GM12878 (cell line): ENCODE data around the gene AATF. TPM values are rescaled to one million over a fixed set of nuclear protein-coding genes. Genes with fewer than 3 reads are reported as not detected.
A peak's percentile ranks its signal among the peaks of the same experiment; 100 is the strongest.

Experiments used
- ATAC-seq: fragments of 200-7000 bp; cut with Tn5 transposase; 3 replicates; pipeline ENCODE4 v1.9.1; 2020; ENCODE audit warnings: mild to moderate bottlenecking, moderate library complexity
- BruUV-seq: library from RNA; stranded (reverse); fragments of 400-500 nt; replicated peaks from 2 replicates; lab custom pipeline; 2021; lab: Mats Ljungman, UMichigan
- CTCF ChIA-PET: fragments of 300-600 bp; sonication (Branson Sonifier 250); formaldehyde crosslinking; extraction: SDS; loops from one replicate; lab custom pipeline; 2021; ENCODE audit warnings: inconsistent platforms; lab: Yijun Ruan, JAX
- POLR2A ChIA-PET: fragments of 350-600 bp; formaldehyde crosslinking; extraction: SDS; loops from one replicate; lab custom pipeline; 2021; ENCODE audit warnings: inconsistent platforms; lab: Charles Lee
- RAD21 ChIA-PET: fragments of 300-600 bp; sonication (Branson Sonifier 250); formaldehyde crosslinking; loops from one replicate; lab custom pipeline; 2023; ENCODE audit warnings: antibody characterized with exemption; ENCODE audit not compliant: unreplicated experiment; lab: Charles Lee
- SMC1A ChIA-PET: fragments of 300-600 bp; sonication (Branson Sonifier 250); formaldehyde crosslinking; loops from one replicate; lab custom pipeline; 2023; ENCODE audit not compliant: unreplicated experiment, uncharacterized antibody; lab: Charles Lee
- DNase-seq: peaks from one replicate; pipeline ENCODE4 v3.0.0-alpha.2; 2011; ENCODE audit warnings: low read depth, low spot score
- FAIRE-seq: peaks from 3 replicates; lab custom pipeline; 2011; peaks lifted over from hg19 to GRCh38; lab: Jason Lieb, UNC
- H2AFZ ChIP-seq: 2 replicates; pipeline ENCODE4 v1.6.0; 2011; ENCODE audit warnings: low read depth, low read length, control low read depth; ENCODE audit not compliant: control insufficient read depth
- H3K27ac ChIP-seq: 2 replicates; pipeline ENCODE4 v1.5.1; 2011; ENCODE audit warnings: control low read depth; ENCODE audit not compliant: control insufficient read depth, insufficient read depth
- H3K27me3 ChIP-seq, 2 experiments: replicated peaks in 1 of 2; 2 replicates each; pipeline versions ENCODE4 v1.6.0 to v1.6.1; 2011; ENCODE audit warnings: low read length in 1 of 2; ENCODE audit not compliant: control insufficient read depth in 2 of 2, insufficient read depth in 2 of 2
- H3K36me3 ChIP-seq, 2 experiments: 2 replicates each; pipeline ENCODE4 v1.5.1; 2011; ENCODE audit warnings: low read length in 1 of 2; ENCODE audit not compliant: control insufficient read depth in 2 of 2, insufficient read depth in 2 of 2
- H3K4me1 ChIP-seq: 2 replicates; pipeline ENCODE4 v1.6.1; 2011; ENCODE audit warnings: mild to moderate bottlenecking, low read length, moderate library complexity, mixed read lengths; ENCODE audit not compliant: control insufficient read depth, insufficient read depth
- H3K4me2 ChIP-seq: 2 replicates; pipeline ENCODE4 v1.6.0; 2011; ENCODE audit warnings: control low read depth; ENCODE audit not compliant: control insufficient read depth, insufficient read depth
- H3K4me3 ChIP-seq: fragments of 200-600 bp; sonication (generic); 2 replicates; pipeline ENCODE4 v1.5.1; 2016
- H3K79me2 ChIP-seq: 2 replicates; pipeline ENCODE4 v1.6.0; 2011; ENCODE audit warnings: low read length; ENCODE audit not compliant: control insufficient read depth, insufficient read depth
- H3K9ac ChIP-seq: 2 replicates; pipeline ENCODE4 v1.8.0; 2011; ENCODE audit warnings: low read length, control low read depth, mixed read lengths; ENCODE audit not compliant: control insufficient read depth, insufficient read depth
- H3K9me3 ChIP-seq: replicated peaks from 3 replicates; pipeline ENCODE4 v1.5.1; 2011; ENCODE audit warnings: mild to moderate bottlenecking, low read length; ENCODE audit not compliant: control insufficient read depth, insufficient read depth
- H4K20me1 ChIP-seq: 2 replicates; pipeline ENCODE4 v1.6.0; 2011; ENCODE audit not compliant: control insufficient read depth, insufficient read depth
- BRCA1 ChIP-seq: IDR thresholded peaks from 2 replicates; pipeline ENCODE4 v1.6.1; 2011; ENCODE audit warnings: low read depth, low read length, improper control_type of control experiment
- CBFB ChIP-seq: IDR thresholded peaks from 2 replicates; pipeline ENCODE4 v1.6.1; 2016; ENCODE audit warnings: antibody characterized with exemption, low read depth
- CBX3 ChIP-seq: fragments of 200-600 bp; sonication (generic); IDR thresholded peaks from 2 replicates; pipeline ENCODE4 v1.6.1; 2016; ENCODE audit warnings: low read depth, borderline replicate concordance
- CBX5 ChIP-seq: sonication (generic); IDR thresholded peaks from 2 replicates; pipeline ENCODE4 v1.6.1; 2016; ENCODE audit warnings: low read depth, moderate library complexity, mild to moderate bottlenecking, inconsistent platforms
- CEBPZ ChIP-seq: fragments of 150-350 bp; IDR thresholded peaks from 2 replicates; pipeline ENCODE4 v1.6.1; 2016; ENCODE audit warnings: low read depth, low read length
- CHD2 ChIP-seq: IDR thresholded peaks from 2 replicates; pipeline ENCODE4 v1.6.1; 2011; ENCODE audit warnings: low read depth, low read length, improper control_type of control experiment, borderline replicate concordance
- CHD4 ChIP-seq: fragments of 200-600 bp; sonication (generic); IDR thresholded peaks from 2 replicates; pipeline ENCODE4 v1.6.1; 2016; ENCODE audit warnings: mild to moderate bottlenecking
- DPF2 ChIP-seq: fragments of 450-650 bp; IDR thresholded peaks from 2 replicates; pipeline ENCODE4 v1.6.1; 2017; ENCODE audit warnings: mild to moderate bottlenecking
- ELK1 ChIP-seq: IDR thresholded peaks from 2 replicates; pipeline ENCODE4 v1.6.1; 2012; ENCODE audit warnings: low read depth, low read length, improper control_type of control experiment
- IKZF1 ChIP-seq: fragments of 450-650 bp; conservative IDR thresholded peaks from 2 replicates; pipeline ENCODE4 v1.6.1; 2017; ENCODE audit warnings: antibody characterized with exemption, mild to moderate bottlenecking
- IKZF2 ChIP-seq, 2 experiments: fragments of 450-650 bp; IDR thresholded peaks; 2 replicates each; pipeline ENCODE4 v1.6.1; 2017; ENCODE audit warnings: mild to moderate bottlenecking in 2 of 2, moderate library complexity in 2 of 2
- PKNOX1 ChIP-seq: fragments of 450-650 bp; IDR thresholded peaks from 2 replicates; pipeline ENCODE4 v1.6.1; 2016; ENCODE audit warnings: mild to moderate bottlenecking
- RAD51 ChIP-seq: fragments of 450-650 bp; IDR thresholded peaks from 2 replicates; pipeline ENCODE4 v1.6.1; 2016; ENCODE audit warnings: moderate library complexity, mild to moderate bottlenecking, inconsistent platforms
- RB1 ChIP-seq: fragments of 450-650 bp; formaldehyde crosslinking; IDR thresholded peaks from 2 replicates; pipeline ENCODE4 v1.6.1; 2017; ENCODE audit warnings: mild to moderate bottlenecking, borderline replicate concordance
- SREBF2 ChIP-seq: IDR thresholded peaks from 2 replicates; pipeline ENCODE4 v1.6.1; 2012; ENCODE audit warnings: mild to moderate bottlenecking, low read length
- STAT1 ChIP-seq: fragments of 450-650 bp; conservative IDR thresholded peaks from 2 replicates; pipeline ENCODE4 v1.6.1; 2014; ENCODE audit warnings: antibody characterized with exemption, mild to moderate bottlenecking
- TARDBP ChIP-seq: IDR thresholded peaks from 2 replicates; pipeline ENCODE4 v1.6.1; 2016; ENCODE audit warnings: borderline replicate concordance
- TCF7 ChIP-seq: IDR thresholded peaks from 2 replicates; pipeline ENCODE4 v1.6.1; 2014; ENCODE audit warnings: antibody characterized with exemption, borderline replicate concordance
- YBX1 ChIP-seq: fragments of 450-650 bp; IDR thresholded peaks from 2 replicates; pipeline ENCODE4 v1.6.1; 2016; ENCODE audit warnings: antibody characterized with exemption
- WGBS: methylation state at CpG from one replicate; pipeline ENCODE4 v1.1.6; 2016; ENCODE audit warnings: low lambda C conversion rate; ENCODE audit not compliant: insufficient replicate concordance, insufficient coverage; ENCODE audit errors: missing lambda C conversion rate; 5-methylcytosine and 5-hydroxymethylcytosine counted together
- in situ Hi-C: fragments of 300-500 bp; cut with MboI; formaldehyde crosslinking; loops from 9 replicates; pipeline ENCODE4 v1.14.3; 2018; ENCODE audit warnings: mixed read lengths
- intact Hi-C: fragments of 100-400 bp; cut with micrococcal nuclease; formaldehyde crosslinking; loops from one replicate; pipeline ENCODE4 v1.14.2; 2022; ENCODE audit not compliant: unreplicated experiment
- polyA plus RNA-seq, 11 experiments: library from polyadenylated mRNA; depleted of rRNA in 4 of 11; unstranded in 6 of 11; stranded (reverse) in 5 of 11; fragments of >200 nt; fragmentation: Nextera tagmentation in 4 of 11; fragmentation: Illumina TruSeq in 1 of 11; extraction: Ambion mirVana in 4 of 11; extraction: Trizol in 1 of 11; gene quantifications; 1 replicate in 1 of 11; 2 replicates in 10 of 11; pipeline versions ENCODE4 v1.2.1 to v1.2.3, GENCODE V29; 2011 to 2016; ENCODE audit warnings: inconsistent platforms in 2 of 11, missing spikeins in 2 of 11, low read depth in 1 of 11
- total RNA-seq, 4 experiments: library from RNA; depleted of rRNA in 3 of 4; stranded (reverse); fragments of >200 nt in 3 of 4; fragmentation: Illumina TruSeq in 1 of 4; extraction: Trizol in 1 of 4; gene quantifications; 2 replicates each; pipeline versions ENCODE4 v1.2.1 to v1.2.3, GENCODE V29; 2013 to 2021

AATF gene
- total and polyA plus RNA-seq, 10 of the 15 experiments (the other 5 are each of a cell fraction or from before 2014, with no cell fraction given), result 36.8 to 110 (median 77.9) TPM

GRCh38 chr17:36949461-36949927 is 740 bp downstream of the AATF start:
- FAIRE-seq (no peak), ATAC-seq (no peak), DNase-seq (no peak)
- ChIA-PET POLR2A (interaction anchor here (0.5 to 1.6 kb wide), 6 partner anchors 11 to 423 kb away, joined by 3 to 5 read pairs (median 4); partner anchors contain the start of gene MRM1), SMC1A (interaction anchor here (0.6 to 1.4 kb wide), 4 partner anchors 13 to 38 kb away, joined by 3 read pairs; no protein-coding TSS in a partner anchor), CTCF (interaction anchor here (0.7 to 1.5 kb wide), 2 partner anchors 51 to 98 kb away, joined by 3 to 7 read pairs; no protein-coding TSS in a partner anchor), RAD21 (no interaction called here)
- Histone ChIP-seq H3K79me2 (peaks cover 39% of the 10 kb centered on the region), H3K4me1 (peaks cover 14% of the 10 kb centered on the region), H3K27ac (peak overlapping the region; percentile 90), H3K36me3 (peaks cover 5 to 23% of the 10 kb centered on the region in 2 experiments), H3K27me3 (peaks cover 8 to 19% of the 10 kb centered on the region in 2 experiments), H3K4me3 (peak overlapping the region; percentile 91), H4K20me1 (no peaks in the 10 kb centered on the region), H2AFZ (peak overlapping the region; percentile 85), H3K4me2 (peak overlapping the region; percentile 85), H3K9me3 (no peaks in the 10 kb centered on the region), H3K9ac (peak overlapping the region; percentile 93)
- in situ Hi-C loops (no loop called here), intact Hi-C loops (loop anchor here (10.0 kb wide), 1 partner anchor 405 kb away; no protein-coding TSS in a partner anchor)
- BruUV-seq, result no TSS peak
- 0% methylated on average over 9 of the region's 9 CpGs for WGBS
- no peak for TF ChIP-seq ELK1
- no peak for TF ChIP-seq CBX3
- no peak for TF ChIP-seq STAT1
- no peak for TF ChIP-seq DPF2
- no peak for TF ChIP-seq CEBPZ
- no peak for TF ChIP-seq CHD2
- TF ChIP-seq RAD51, result no peak
- TF ChIP-seq CHD4, result no peak
- no peak for TF ChIP-seq CBX5
- TF ChIP-seq SREBF2, result no peak
- TF ChIP-seq TCF7, result no peak
- no peak for TF ChIP-seq CBFB
- no peak for TF ChIP-seq RB1
- TF ChIP-seq TARDBP, result no peak
- TF ChIP-seq YBX1, result no peak
- TF ChIP-seq BRCA1, result no peak
- TF ChIP-seq IKZF1, result no peak
- no peak for TF ChIP-seq PKNOX1
- no peak for TF ChIP-seq IKZF2 (IDR thresholded peaks at IDR 0.05)
